ENCODE data around the gene BRD9.

Gene BRD9

GRCh38 chr5:819078-819477 is 73.5 kb downstream of the BRD9 start:
- in situ Hi-C loops (cut with HindIII; ENCODE audit: low pct_ligation_motif_present, low sequenced_read_pairs) = no loop called here
- no peak for DNase-seq
- Histone ChIP-seq H3K4me3 (ENCODE audit: low read depth, low read length) (no peak overlapping the region), H3K27ac (no peak overlapping the region), H3K27me3 (replicated peaks) (no peaks in the 10 kb centered on the region), H3K36me3 (replicated peaks) (no peaks in the 10 kb centered on the region)
- TF ChIP-seq, protein P1, sequence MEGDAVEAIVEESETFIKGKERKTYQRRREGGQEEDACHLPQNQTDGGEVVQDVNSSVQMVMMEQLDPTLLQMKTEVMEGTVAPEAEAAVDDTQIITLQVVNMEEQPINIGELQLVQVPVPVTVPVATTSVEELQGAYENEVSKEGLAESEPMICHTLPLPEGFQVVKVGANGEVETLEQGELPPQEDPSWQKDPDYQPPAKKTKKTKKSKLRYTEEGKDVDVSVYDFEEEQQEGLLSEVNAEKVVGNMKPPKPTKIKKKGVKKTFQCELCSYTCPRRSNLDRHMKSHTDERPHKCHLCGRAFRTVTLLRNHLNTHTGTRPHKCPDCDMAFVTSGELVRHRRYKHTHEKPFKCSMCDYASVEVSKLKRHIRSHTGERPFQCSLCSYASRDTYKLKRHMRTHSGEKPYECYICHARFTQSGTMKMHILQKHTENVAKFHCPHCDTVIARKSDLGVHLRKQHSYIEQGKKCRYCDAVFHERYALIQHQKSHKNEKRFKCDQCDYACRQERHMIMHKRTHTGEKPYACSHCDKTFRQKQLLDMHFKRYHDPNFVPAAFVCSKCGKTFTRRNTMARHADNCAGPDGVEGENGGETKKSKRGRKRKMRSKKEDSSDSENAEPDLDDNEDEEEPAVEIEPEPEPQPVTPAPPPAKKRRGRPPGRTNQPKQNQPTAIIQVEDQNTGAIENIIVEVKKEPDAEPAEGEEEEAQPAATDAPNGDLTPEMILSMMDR (IDR thresholded peaks at IDR 0.05; ENCODE audit: low read depth, low read length, missing control alignments) = no peak

GRCh38 chr5:816176-816575 is 76.4 kb downstream of the BRD9 start:
- DNase-seq = no peak
- no peak overlapping the region for H3K27ac ChIP-seq
- no peak overlapping the region for H3K4me3 ChIP-seq (ENCODE audit: low read depth, low read length)
- in situ Hi-C loops (cut with HindIII; ENCODE audit: low pct_ligation_motif_present, low sequenced_read_pairs) = no loop called here
- TF ChIP-seq, protein P1 (IDR thresholded peaks at IDR 0.05; ENCODE audit: low read depth, low read length, missing control alignments) = no peak
- H3K27me3 ChIP-seq (replicated peaks) = no peaks in the 10 kb centered on the region
- no peaks in the 10 kb centered on the region for H3K36me3 ChIP-seq (replicated peaks)

GRCh38 chr5:815449-815848 is 77.2 kb downstream of the BRD9 start:
- TF ChIP-seq, protein P1 (IDR thresholded peaks at IDR 0.05; ENCODE audit: low read depth, low read length, missing control alignments) = no peak
- H3K27me3 ChIP-seq (replicated peaks) = no peaks in the 10 kb centered on the region
- no peaks in the 10 kb centered on the region for H3K36me3 ChIP-seq (replicated peaks)
- DNase-seq = no peak
- no peak overlapping the region for H3K27ac ChIP-seq
- no peak overlapping the region for H3K4me3 ChIP-seq (ENCODE audit: low read depth, low read length)
- in situ Hi-C loops (cut with HindIII; ENCODE audit: low pct_ligation_motif_present, low sequenced_read_pairs) = no loop called here
